ENCODE data around the gene CDR2L.
A peak's percentile ranks its signal among the peaks of the same experiment; 100 is the strongest.

Gene CDR2L

GRCh38 chr17:75034236-75034908 is 46.9 kb downstream of the CDR2L start:
- no peaks in the 10 kb centered on the region for H3K79me2 ChIP-seq (ENCODE audit: control insufficient read depth, low read length)
- no peaks in the 10 kb centered on the region for H4K20me1 ChIP-seq (ENCODE audit: control insufficient read depth, insufficient read depth, low read depth, low read length)
- peaks cover 12% of the 10 kb centered on the region for H3K36me3 ChIP-seq (ENCODE audit: control insufficient read depth, low read length)
- TF ChIP-seq EZH2phosphoT487 (IDR thresholded peaks at IDR 0.05; ENCODE audit: borderline replicate concordance, low read length), result no peak
- TF ChIP-seq, protein P1, sequence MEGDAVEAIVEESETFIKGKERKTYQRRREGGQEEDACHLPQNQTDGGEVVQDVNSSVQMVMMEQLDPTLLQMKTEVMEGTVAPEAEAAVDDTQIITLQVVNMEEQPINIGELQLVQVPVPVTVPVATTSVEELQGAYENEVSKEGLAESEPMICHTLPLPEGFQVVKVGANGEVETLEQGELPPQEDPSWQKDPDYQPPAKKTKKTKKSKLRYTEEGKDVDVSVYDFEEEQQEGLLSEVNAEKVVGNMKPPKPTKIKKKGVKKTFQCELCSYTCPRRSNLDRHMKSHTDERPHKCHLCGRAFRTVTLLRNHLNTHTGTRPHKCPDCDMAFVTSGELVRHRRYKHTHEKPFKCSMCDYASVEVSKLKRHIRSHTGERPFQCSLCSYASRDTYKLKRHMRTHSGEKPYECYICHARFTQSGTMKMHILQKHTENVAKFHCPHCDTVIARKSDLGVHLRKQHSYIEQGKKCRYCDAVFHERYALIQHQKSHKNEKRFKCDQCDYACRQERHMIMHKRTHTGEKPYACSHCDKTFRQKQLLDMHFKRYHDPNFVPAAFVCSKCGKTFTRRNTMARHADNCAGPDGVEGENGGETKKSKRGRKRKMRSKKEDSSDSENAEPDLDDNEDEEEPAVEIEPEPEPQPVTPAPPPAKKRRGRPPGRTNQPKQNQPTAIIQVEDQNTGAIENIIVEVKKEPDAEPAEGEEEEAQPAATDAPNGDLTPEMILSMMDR (IDR thresholded peaks at IDR 0.05; ENCODE audit: low read depth, low read length, poor library complexity, severe bottlenecking), result peak; percentile 33
- H3K9me3 ChIP-seq (ENCODE audit: control insufficient read depth, insufficient read depth, low read length), result no peaks in the 10 kb centered on the region; the same call in 1 of the 2 replicates
- H3F3A ChIP-seq (ENCODE audit: control insufficient read depth, insufficient read depth), result peaks cover 3% of the 10 kb centered on the region; the same call in 1 of the 2 replicates
- peak overlapping the region; percentile 96 for H3K4me2 ChIP-seq (ENCODE audit: low read length)
- H3K4me1 ChIP-seq (ENCODE audit: control insufficient read depth, low read length), result peaks cover 33% of the 10 kb centered on the region
- peak overlapping the region; percentile 58 for H3K27ac ChIP-seq (ENCODE audit: low read depth, low read length)
- peaks cover 19% of the 10 kb centered on the region for H3K27me3 ChIP-seq (ENCODE audit: control insufficient read depth, low read length)
- H3K9me2 ChIP-seq (replicated peaks; ENCODE audit: control insufficient read depth, low read length), result no peaks in the 10 kb centered on the region
- H3K4me3 ChIP-seq (ENCODE audit: low read length), result peak overlapping the region; percentile 91

DNA sequence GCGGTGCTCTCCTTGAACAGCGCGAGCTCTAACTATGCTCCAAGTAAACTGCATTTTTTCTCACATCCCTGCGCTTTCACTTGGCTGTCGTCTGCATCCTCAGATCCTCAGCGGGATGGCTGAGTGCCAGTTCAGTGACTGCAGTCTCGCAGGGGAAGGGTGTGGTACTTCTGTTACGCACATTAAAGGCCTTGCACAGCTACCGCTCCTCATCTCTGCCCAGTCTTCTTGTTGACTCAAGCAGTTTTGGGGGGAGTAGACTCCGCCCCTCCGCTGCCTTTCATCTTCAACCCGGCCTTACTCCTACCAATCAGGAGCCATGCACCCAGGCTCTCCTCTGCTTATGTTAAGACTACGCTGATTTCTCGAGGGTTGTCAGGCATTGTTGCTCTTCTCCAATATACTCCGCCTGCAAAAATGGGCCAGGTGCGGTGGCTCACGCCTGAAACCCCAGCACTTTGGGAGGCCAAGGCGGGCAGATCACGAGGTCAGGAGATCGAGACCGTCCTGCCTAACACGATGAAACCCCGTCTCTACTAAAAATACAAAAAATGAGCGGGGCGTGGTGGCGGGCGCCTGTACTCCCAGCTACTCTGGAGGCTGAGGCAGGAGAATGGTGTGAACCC is 49.3 kb downstream of the CDR2L start:
- peaks cover 26% of the 10 kb centered on the region for H3K36me3 ChIP-seq (ENCODE audit: control insufficient read depth, low read length)
- peaks cover 33% of the 10 kb centered on the region for H3K4me1 ChIP-seq (ENCODE audit: control insufficient read depth, low read length)
- H3K27ac ChIP-seq (ENCODE audit: low read depth, low read length), result no peak overlapping the region
- no peaks in the 10 kb centered on the region for H4K20me1 ChIP-seq (ENCODE audit: control insufficient read depth, insufficient read depth, low read depth, low read length)
- H3K79me2 ChIP-seq (ENCODE audit: control insufficient read depth, low read length), result no peaks in the 10 kb centered on the region
- peaks cover 11% of the 10 kb centered on the region for H3K27me3 ChIP-seq (ENCODE audit: control insufficient read depth, low read length)
- TF ChIP-seq, protein P1 (IDR thresholded peaks at IDR 0.05; ENCODE audit: low read depth, low read length, poor library complexity, severe bottlenecking), result no peak
- no peak for TF ChIP-seq EZH2phosphoT487 (IDR thresholded peaks at IDR 0.05; ENCODE audit: borderline replicate concordance, low read length)
- H3F3A ChIP-seq (ENCODE audit: control insufficient read depth, insufficient read depth), result peaks cover 3% of the 10 kb centered on the region; the same call in 1 of the 2 replicates
- no peak overlapping the region for H3K4me3 ChIP-seq (ENCODE audit: low read length)
- no peaks in the 10 kb centered on the region for H3K9me3 ChIP-seq (ENCODE audit: control insufficient read depth, insufficient read depth, low read length)
- no peaks in the 10 kb centered on the region for H3K9me2 ChIP-seq (replicated peaks; ENCODE audit: control insufficient read depth, low read length)
- no peak overlapping the region for H3K4me2 ChIP-seq (ENCODE audit: low read length)

GRCh38 chr17:75039238-75039637 is 51.8 kb downstream of the CDR2L start:
- Histone ChIP-seq H3K36me3 (ENCODE audit: control insufficient read depth, low read length) (peaks cover 32% of the 10 kb centered on the region), H3K9me2 (replicated peaks; ENCODE audit: control insufficient read depth, low read length) (no peaks in the 10 kb centered on the region)
- TF ChIP-seq, protein P1 (IDR thresholded peaks at IDR 0.05; ENCODE audit: low read depth, low read length, poor library complexity, severe bottlenecking), result no peak
- TF ChIP-seq EZH2phosphoT487 (IDR thresholded peaks at IDR 0.05; ENCODE audit: borderline replicate concordance, low read length), result no peak

More at GRCh38 chr17:75039238-75039637, 51.8 kb downstream of the CDR2L start:
- Histone ChIP-seq H3K27me3 (ENCODE audit: control insufficient read depth, low read length) (no peaks in the 10 kb centered on the region), H3K4me1 (ENCODE audit: control insufficient read depth, low read length) (peaks cover 12% of the 10 kb centered on the region), H3K4me2 (ENCODE audit: low read length) (no peak overlapping the region), H3K27ac (ENCODE audit: low read depth, low read length) (no peak overlapping the region), H3K79me2 (ENCODE audit: control insufficient read depth, low read length) (no peaks in the 10 kb centered on the region; the same call in 1 of the 2 replicates), H3K4me3 (ENCODE audit: low read length) (no peak overlapping the region), H3F3A (ENCODE audit: control insufficient read depth, insufficient read depth) (peaks cover 3% of the 10 kb centered on the region; the same call in 1 of the 2 replicates), H4K20me1 (ENCODE audit: control insufficient read depth, insufficient read depth, low read depth, low read length) (no peaks in the 10 kb centered on the region), H3K9me3 (ENCODE audit: control insufficient read depth, insufficient read depth, low read length) (no peaks in the 10 kb centered on the region)

Measured in DOHH2 (cell line).